Chondrocyte (in vitro differentiated cells): Measurements from ENCODE around the gene FANCE. TPM values are rescaled to one million over a fixed set of nuclear protein-coding genes. Genes with fewer than 3 reads are reported as not detected.

Experiments
- DNase-seq: peaks from one replicate; pipeline ENCODE4 v3.0.0; 2021; ENCODE audit warnings: mixed read lengths, low spot score
- H3K27ac Mint-ChIP-seq: one replicate; pipeline ENCODE4 v1.8.0; 2021; ENCODE audit warnings: mild to moderate bottlenecking, moderate library complexity, mixed read lengths; ENCODE audit not compliant: unreplicated experiment
- H3K27me3 Mint-ChIP-seq: 2 replicates; pipeline ENCODE4 v1.8.0; 2021; ENCODE audit warnings: low read depth, mixed read lengths
- H3K36me3 Mint-ChIP-seq: 2 replicates; pipeline ENCODE4 v1.8.0; 2021; ENCODE audit warnings: low read depth, mixed read lengths
- H3K4me1 Mint-ChIP-seq: 2 replicates; pipeline ENCODE4 v1.8.0; 2021; ENCODE audit warnings: low read depth, mild to moderate bottlenecking, mixed read lengths
- H3K4me3 Mint-ChIP-seq: one replicate; pipeline ENCODE4 v1.8.0; 2021; ENCODE audit warnings: mild to moderate bottlenecking, moderate library complexity, mixed read lengths; ENCODE audit not compliant: unreplicated experiment
- H3K9me3 Mint-ChIP-seq: 2 replicates; pipeline ENCODE4 v1.8.0; 2021; ENCODE audit warnings: low read depth, mixed read lengths
- total RNA-seq: library from RNA; stranded (reverse); gene quantifications from 3 replicates; pipeline ENCODE4 v1.2.1, GENCODE V29; 2021
- TF ChIP-seq, protein P1 (sequence below): fragments of 200-600 bp; sonication (generic); IDR thresholded peaks from 2 replicates; pipeline ENCODE4 v1.5.0; 2021; ENCODE audit warnings: antibody characterized with exemption, mild to moderate bottlenecking, moderate library complexity

Gene FANCE
- total RNA-seq, 1 donor from 2014 or later: 6.8 TPM

DNA sequence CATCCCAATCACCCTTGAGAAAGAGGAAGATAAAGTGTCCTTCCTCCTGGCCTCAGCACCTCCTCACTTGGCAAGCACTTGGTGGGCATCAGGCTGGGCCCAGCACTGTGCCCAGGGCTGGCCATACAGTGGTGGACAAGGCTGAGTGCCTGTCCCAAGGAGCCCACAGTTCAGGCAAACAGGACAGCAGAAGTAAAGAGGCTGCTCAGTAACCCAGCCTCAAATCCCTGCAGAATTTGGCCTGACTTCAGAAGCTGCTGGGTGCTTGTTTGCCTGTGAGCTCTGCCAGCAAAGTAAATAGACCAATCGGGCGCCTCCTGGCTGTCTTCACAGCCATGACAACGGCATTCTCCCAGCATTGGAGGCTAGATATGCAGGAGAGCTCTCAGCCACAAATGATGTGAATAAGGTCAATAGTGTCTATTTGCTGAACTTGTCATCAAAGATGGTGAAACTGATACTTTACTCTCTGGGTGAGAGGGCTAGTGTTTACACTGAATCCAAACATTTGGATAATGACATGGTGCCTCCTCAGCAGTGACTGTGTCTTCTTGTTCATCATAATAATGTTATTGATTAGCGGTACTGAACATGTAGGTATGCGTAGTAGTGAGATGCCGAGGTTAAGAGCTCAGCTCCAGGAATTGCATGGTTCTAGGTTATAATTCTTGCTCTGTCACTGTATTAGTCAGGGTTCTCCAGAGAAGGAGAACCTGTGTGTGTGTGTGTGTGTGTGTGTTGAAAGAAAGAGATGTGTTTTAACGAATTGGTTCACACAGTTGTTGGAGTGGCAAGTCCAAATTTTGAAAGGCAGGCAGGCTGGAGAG, 36.9 kb upstream of the FANCE start:
- Mint-ChIP-seq H3K4me3 (peak overlapping the region; percentile 5), H3K4me1 (peaks cover 22% of the 10 kb centered on the region), H3K27me3 (no peaks in the 10 kb centered on the region), H3K36me3 (peaks cover 16% of the 10 kb centered on the region), H3K27ac (peak overlapping the region; percentile 36), H3K9me3 (no peaks in the 10 kb centered on the region)
- DNase-seq: no peak
- TF ChIP-seq, protein P1, sequence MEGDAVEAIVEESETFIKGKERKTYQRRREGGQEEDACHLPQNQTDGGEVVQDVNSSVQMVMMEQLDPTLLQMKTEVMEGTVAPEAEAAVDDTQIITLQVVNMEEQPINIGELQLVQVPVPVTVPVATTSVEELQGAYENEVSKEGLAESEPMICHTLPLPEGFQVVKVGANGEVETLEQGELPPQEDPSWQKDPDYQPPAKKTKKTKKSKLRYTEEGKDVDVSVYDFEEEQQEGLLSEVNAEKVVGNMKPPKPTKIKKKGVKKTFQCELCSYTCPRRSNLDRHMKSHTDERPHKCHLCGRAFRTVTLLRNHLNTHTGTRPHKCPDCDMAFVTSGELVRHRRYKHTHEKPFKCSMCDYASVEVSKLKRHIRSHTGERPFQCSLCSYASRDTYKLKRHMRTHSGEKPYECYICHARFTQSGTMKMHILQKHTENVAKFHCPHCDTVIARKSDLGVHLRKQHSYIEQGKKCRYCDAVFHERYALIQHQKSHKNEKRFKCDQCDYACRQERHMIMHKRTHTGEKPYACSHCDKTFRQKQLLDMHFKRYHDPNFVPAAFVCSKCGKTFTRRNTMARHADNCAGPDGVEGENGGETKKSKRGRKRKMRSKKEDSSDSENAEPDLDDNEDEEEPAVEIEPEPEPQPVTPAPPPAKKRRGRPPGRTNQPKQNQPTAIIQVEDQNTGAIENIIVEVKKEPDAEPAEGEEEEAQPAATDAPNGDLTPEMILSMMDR: peak; percentile 82

DNA sequence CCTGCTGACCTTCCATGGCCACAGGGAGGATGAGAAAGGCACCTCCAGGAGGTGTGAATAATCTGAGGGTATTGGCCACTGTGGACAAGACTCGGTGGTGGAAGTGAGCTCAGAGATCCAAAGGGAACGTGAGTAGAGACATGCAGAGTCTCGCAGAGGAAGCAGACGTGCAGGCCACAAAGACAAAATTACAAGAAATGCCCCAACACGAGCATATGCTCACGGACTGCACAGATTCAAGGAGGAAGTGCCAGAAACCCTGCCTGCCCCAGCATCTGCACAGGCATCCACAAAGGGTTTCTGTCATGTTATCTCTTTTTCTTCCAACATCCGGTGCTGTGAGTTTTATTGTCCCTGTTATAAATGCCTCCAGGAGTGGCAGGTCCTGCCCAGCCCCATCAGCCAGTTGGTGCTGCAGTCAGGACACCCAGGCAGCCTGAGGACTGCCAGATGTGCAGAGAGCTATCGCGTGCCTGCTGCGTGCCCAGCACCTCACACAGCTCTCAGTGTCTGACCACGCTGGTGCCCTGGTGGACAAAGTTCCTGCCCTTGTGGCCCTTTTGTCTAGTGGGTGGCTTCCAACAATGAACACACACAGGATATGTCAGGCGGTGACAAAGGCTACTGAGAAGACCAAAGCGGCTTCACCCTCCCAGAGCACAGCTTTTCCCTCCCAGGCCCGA, 34.0 kb upstream of the FANCE start:
- TF ChIP-seq, protein P1: no peak
- peaks cover 22% of the 10 kb centered on the region for H3K4me1 Mint-ChIP-seq
- H3K9me3 Mint-ChIP-seq: no peaks in the 10 kb centered on the region
- H3K4me3 Mint-ChIP-seq: no peak overlapping the region
- no peak for DNase-seq
- H3K27me3 Mint-ChIP-seq: no peaks in the 10 kb centered on the region
- peaks cover 5% of the 10 kb centered on the region for H3K36me3 Mint-ChIP-seq
- no peak overlapping the region for H3K27ac Mint-ChIP-seq

DNA sequence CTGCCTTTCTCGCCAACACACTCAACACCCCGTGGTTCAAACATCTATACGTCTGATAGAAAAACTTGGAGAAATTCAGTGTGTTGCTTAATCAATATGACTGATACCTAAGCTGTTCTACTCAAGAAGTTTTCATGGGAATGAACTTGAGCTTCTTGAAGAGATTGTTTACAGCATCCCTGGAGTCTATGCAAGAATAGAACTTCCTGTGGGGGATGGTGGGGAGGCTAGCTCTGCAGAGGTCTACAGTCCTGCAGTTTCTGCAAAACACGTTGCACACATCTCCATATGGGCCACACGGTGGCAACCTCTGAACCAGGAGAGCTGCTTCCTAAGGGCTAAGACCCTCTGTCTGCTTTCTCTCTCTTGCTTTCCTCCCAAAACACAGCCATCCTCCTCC, 32.7 kb upstream of the FANCE start:
- peaks cover 5% of the 10 kb centered on the region for H3K36me3 Mint-ChIP-seq
- peaks cover 22% of the 10 kb centered on the region for H3K4me1 Mint-ChIP-seq
- H3K27ac Mint-ChIP-seq: peak overlapping the region; percentile 36
- DNase-seq: no peak
- no peak overlapping the region for H3K4me3 Mint-ChIP-seq
- TF ChIP-seq, protein P1: peak; percentile 70
- H3K27me3 Mint-ChIP-seq: no peaks in the 10 kb centered on the region
- no peaks in the 10 kb centered on the region for H3K9me3 Mint-ChIP-seq

DNA sequence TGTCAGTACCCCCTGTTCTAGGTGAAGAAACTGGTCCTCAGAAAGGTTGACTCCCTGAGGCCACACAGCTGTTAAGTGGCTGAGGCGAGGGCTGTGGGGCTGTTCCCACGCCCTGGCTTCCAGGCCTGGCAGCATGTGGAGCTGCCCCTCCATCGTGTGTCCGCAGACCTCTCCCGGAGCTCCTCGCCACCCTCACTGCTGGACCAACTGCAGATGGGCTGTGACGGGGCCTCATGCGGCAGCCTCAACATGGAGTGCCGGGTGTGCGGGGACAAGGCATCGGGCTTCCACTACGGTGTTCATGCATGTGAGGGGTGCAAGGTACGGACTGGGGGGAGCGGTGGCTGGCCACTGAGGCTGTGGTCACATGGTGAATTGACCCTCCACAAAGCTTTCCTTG, 32.2 kb upstream of the FANCE start:
- Mint-ChIP-seq H3K36me3 (peaks cover 8% of the 10 kb centered on the region), H3K4me1 (peaks cover 21% of the 10 kb centered on the region), H3K27me3 (no peaks in the 10 kb centered on the region), H3K4me3 (no peak overlapping the region), H3K27ac (no peak overlapping the region), H3K9me3 (no peaks in the 10 kb centered on the region)
- TF ChIP-seq, protein P1: no peak
- DNase-seq: no peak

DNA sequence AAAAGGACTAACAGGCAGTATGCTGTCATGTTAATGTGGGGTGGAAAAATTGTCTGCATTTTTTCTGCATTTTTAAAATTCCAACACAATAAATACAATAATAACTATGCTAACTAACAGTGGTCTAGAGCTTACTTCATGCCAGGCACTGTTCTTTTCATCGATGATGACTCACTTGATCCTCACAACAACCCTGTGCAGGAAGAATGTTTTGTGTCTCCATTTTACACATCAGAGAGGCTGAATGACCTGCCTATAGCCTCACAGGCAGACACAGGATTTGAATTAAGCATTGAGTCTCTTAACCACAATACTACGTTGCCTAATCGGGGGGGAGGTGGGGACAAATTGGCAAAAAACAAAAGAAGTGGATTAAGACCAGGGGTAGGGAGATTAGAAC, 26.9 kb upstream of the FANCE start:
- H3K27ac Mint-ChIP-seq: peak overlapping the region; percentile 71
- no peak overlapping the region for H3K4me3 Mint-ChIP-seq
- DNase-seq: no peak

More for the DNA sequence above, 26.9 kb upstream of the FANCE start:
- H3K4me1 Mint-ChIP-seq: peaks cover 52% of the 10 kb centered on the region
- TF ChIP-seq, protein P1: no peak
- peaks cover 7% of the 10 kb centered on the region for H3K9me3 Mint-ChIP-seq
- H3K36me3 Mint-ChIP-seq: peaks cover 10% of the 10 kb centered on the region
- no peaks in the 10 kb centered on the region for H3K27me3 Mint-ChIP-seq
